Fibroblast of skin of scalp (primary cell): ENCODE results near the gene PDE11A.
A peak's percentile ranks its signal among the peaks of the same experiment; 100 is the strongest.

Experiments
- DNase-seq: peaks from one replicate; pipeline ENCODE4 v3.0.0-alpha.2; 2013

The PDE11A gene

GRCh38 chr2:177921726-177922125, 150.9 kb downstream of the PDE11A start:
- DNase-seq, result no peak

GRCh38 chr2:177917169-177917568, 155.4 kb downstream of the PDE11A start:
- no peak for DNase-seq

GRCh38 chr2:177916342-177916741, 156.2 kb downstream of the PDE11A start:
- no peak for DNase-seq

- DNase-seq, result no peak
Observed at GRCh38 chr2:177914247-177914646, 158.3 kb downstream of the PDE11A start.

GRCh38 chr2:177909962-177910361, 162.6 kb downstream of the PDE11A start:
- peak; percentile 1 for DNase-seq

DNA sequence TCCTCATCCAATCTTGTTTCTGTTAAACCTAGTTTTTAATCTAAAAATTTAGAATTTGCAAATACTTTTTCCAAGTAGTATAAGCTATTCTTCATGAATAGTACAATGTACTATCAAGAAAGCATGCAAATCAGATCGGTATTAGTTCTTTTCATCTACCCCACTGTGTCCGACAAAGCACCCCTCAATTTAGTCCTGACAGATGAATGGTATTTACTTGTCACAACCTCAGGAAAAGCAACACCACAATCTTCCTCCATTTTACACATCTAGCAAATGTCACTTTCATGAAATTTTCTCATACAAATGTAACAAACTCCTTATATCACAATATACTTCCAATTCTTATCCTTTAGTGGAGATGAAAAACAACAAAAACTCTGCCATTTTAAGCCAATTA, 163.8 kb downstream of the PDE11A start:
- DNase-seq, result no peak

DNA sequence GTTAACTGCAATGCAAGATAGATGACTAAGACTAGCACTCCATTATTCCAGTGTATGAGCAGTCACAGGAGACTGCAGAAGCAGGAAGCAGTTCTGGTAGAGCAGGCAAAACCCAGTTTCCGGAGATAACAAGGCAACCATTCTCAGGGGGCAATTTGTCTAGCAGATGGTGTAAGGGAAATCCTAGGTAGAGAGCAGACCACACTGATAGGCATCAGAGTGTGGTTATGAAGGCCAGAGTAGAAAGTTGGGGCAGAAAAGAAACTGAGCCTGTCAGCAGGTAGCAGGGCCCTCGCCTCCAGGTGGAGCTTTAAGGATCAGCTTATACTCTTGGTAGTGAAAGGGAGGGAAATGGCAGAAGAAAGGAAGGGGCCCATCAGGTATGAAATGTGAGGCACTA, 164.4 kb downstream of the PDE11A start:
- no peak for DNase-seq

DNA sequence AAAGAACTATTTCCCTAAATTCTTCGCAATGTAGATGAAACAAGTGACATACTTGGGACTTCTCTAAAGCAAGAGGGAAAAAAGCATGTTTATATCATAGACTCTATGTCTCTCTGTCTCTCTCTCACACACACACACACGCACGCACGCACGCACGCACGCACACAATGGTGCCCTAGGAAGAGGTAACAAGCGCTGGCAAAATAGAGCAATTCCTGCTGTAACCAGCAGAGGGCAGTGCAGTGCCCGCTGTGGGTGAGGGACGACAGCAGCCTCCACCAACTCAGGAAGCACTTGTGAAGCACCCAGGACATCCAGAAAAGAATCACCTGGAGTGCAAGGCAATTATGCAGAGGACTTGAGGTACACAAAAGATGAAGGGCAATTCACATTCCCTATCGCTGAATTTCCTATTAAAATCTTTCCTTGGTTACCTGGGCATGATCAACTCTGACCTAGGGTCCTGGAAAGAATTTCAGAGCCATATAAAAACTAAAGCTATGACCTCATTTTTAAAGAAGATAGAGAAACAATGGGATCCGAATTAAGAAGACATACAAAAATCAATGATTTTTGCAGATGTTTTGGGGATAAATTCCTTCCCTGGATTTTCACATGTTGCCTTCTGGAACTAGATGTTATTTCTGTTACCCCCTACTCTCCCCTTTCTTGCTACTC, 166.4 kb downstream of the PDE11A start:
- peak; percentile 55 for DNase-seq

DNA sequence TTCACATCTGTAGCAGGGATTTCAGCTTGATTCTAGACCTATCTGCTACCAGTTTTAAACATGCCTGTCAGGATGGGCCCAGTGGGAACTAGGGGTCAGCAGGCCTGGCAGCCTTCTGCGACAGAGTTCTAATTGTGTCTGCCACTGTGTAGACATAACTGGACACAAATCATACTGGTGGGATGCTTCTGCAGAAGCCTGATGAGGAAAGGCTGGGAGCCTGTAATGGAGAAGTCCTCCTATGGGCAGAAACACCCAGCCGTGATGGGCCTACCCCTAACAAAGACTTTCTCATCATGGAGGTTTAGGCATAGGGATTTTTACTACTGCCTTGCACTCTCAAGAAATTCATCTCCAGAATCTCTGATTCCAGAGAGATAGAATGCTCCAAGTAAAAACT, 166.9 kb downstream of the PDE11A start:
- no peak for DNase-seq

- DNase-seq, result no peak
Observed at GRCh38 chr2:177902395-177903163, 170.0 kb downstream of the PDE11A start.

GRCh38 chr2:177900082-177900481, 172.5 kb downstream of the PDE11A start:
- no peak for DNase-seq

DNA sequence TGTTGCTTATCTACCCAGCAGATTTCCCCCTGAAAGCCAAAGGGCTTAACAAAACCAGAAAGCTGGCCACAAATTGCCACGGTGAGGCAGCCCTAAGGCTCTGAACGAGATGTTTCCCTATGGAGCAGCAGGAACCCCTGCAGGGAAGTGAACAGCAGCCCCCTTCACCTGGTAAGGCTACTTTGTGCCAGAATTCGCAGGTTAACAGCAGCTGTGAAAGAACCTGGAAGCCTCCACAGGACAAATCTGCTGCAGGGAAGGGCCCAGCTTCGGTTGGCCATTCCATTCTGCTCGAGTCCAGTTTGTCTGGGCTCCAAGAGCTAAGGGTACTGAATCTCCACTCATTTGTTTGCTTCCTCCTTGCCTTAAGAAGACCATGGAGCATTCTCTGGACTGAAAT, 175.3 kb downstream of the PDE11A start:
- DNase-seq, result no peak

DNA sequence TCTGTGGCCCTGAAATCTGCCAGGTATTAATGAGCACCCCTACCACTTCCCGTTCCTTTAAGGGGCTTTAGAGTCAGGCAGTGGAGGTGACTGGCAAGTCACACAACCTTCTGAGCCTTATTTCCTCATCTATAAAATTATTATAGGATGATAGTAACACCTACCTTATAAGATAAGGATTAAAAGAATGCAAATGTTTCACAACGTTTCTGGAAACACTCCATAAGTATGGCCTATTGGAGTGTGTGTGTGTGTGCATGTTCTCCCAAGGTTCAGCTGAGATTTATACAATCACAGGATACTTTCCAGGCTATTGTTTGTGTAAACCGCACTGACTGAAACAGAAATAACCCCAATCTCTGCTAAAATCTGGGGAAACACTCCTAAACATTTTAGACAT, 176.0 kb downstream of the PDE11A start:
- DNase-seq, result no peak

DNA sequence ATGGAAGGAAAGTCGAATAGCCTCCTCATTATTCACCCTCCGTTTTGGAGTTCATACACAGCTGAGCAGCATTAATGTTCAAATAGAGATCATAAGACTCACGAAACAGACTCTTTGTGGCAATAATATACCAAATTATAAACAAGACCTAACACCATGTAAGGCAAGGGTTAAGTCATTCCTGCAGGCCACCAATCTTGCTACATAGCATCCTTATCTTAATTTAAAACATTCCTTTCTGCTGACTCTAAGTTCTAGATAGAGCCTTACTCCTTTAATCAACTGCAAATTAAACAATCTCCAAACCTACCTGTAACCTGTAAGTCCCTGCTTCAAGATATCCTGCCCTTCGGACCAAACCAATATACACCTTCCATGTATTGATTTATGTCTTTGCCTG, 178.0 kb downstream of the PDE11A start:
- DNase-seq, result no peak

DNA sequence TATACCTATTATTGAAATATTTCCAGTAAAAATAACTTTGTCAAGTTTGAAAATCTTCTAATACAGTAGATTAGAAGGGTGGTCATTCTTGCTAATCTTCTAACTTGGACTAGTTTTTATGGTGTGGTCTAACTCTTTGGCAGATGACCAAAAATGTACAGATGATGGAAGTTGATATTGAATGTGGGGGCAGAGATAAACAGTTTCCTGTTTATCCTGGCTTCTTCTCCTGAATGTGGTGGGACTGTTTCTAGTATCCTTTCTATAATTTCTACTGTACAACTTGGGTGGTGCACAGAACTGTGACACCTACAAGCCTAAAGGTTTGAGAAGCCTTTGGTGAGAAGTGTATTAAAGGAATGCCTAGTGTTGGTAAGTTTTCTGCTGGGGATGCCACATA, 178.7 kb downstream of the PDE11A start:
- DNase-seq, result no peak

DNA sequence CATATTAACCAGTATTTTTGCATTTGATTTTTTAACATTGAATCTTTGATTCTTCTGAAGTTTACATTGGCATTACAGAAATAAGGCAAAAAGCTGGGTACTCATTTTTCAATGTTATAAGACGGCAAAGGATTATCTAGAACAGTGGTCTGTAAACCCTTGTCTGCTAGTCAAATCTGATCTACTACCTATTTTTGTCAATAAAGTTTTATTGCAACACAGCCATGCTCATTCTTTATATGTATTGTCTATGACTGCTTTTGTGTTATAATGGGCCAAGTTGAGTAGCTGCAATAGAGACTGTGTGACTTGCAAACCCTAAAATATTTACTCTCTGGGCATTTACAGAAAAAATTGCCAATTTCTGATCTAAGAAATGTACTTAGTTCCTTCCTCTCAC, 181.0 kb downstream of the PDE11A start:
- DNase-seq, result no peak

- no peak for DNase-seq
Observed at GRCh38 chr2:177889818-177890460, 182.6 kb downstream of the PDE11A start.

DNA sequence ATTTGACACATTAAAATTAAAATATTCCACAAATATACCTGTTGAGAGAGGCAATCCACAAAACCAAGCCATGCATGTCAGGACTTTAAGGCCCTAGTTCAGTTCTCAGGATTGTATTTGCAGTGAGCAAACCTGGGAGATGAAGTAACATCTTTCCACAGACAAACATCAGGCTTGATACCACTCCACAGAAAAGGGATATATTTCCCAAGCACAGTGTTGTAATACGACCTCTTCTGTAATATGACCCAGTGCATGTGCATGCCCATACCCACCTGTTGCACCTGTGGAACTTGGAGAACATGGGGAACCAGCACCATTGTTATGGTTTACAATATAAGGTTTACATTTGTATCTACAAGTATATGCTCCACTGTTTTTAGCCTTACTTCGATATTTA, 184.0 kb downstream of the PDE11A start:
- no peak for DNase-seq

- DNase-seq, result no peak
Observed at GRCh38 chr2:177887722-177888121, 184.9 kb downstream of the PDE11A start.

DNA sequence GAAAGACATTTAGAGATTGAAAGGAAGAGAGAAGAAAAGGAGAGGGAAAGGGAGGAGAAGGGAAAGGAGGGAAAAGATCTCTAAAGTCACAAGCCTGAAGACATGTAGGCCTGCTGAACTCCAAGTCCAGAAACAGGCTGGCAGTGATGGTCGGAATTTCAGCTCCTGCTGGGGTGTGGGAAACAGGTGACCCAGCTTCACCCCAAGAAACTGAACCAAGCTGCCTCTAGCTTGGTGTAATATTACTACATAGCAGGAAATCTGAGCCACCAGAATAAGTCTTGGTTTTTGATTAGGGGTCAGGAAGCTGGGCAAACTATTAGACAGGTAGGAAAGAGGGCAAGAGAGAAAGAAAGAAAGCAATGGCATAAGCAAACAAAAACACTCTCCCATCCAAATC, 185.8 kb downstream of the PDE11A start:
- DNase-seq, result no peak

DNA sequence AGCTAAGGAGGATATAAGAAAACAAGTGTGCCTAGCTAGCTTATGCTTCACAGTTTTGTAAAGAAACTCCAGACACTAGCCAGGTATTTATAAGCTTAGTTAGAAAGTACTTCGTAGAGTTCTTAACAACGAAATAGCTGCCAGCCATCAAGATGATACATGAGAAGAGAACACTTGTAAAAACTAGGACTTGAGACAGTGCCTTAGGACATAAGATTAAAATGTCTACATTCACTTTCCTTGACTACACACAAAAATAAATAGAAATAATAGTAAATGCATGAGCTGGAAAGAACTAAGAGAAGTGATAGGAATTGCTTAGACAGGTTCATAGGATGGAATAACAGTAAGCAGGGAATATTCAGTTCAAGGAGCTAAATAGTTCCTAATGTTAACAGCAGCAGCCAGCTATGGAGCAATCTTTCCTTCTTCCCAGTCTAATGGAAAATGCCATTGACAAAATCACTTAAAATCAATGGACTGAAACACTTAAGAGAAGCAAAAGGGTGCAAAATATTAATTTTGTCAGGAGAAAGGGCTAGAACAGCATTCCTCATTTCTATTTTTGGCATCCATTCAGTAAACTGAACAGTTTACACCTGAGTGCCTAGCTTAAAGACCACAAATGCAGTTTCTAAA, 186.6 kb downstream of the PDE11A start:
- no peak for DNase-seq

- no peak for DNase-seq
Observed at GRCh38 chr2:177883177-177883576, 189.4 kb downstream of the PDE11A start.

- no peak for DNase-seq
Observed at GRCh38 chr2:177882501-177882900, 190.1 kb downstream of the PDE11A start.
